Activated CD4-positive, alpha-beta T cell treated with anti-CD3 and anti-CD28 coated beads for 4 hours (primary cell): ENCODE measurements around the gene SMIM38.
"Not testable (repeated sequence)": the region's sequence is repeated elsewhere in the genome, so short reads cannot be mapped to it uniquely, and the experiment has no call there.

Source experiments
- DNase-seq, 2 donors: peaks; one replicate each; pipeline ENCODE4 v3.0.0-alpha.2; 2020

Gene SMIM38

GRCh38 chr11:69141742-69142141, 14.0 kb upstream of the SMIM38 start:
- DNase-seq, result no peak

- DNase-seq, result no peak
These were observed 12.8 kb upstream of the SMIM38 start for GRCh38 chr11:69142895-69143294.

GRCh38 chr11:69144316-69145049, 11.3 kb upstream of the SMIM38 start:
- no peak for DNase-seq

- DNase-seq, result no peak
These were observed 10.7 kb upstream of the SMIM38 start for GRCh38 chr11:69145050-69145380.

GRCh38 chr11:69148377-69148762, 7.4 kb upstream of the SMIM38 start:
- DNase-seq, result no peak

GRCh38 chr11:69148806-69149205, 6.9 kb upstream of the SMIM38 start:
- DNase-seq, result no peak

- not testable (repeated sequence) for DNase-seq
These were observed 6.2 kb upstream of the SMIM38 start for GRCh38 chr11:69149338-69150045.

GRCh38 chr11:69150175-69150574, 5.6 kb upstream of the SMIM38 start:
- DNase-seq, result no peak

- DNase-seq, result no peak
These were observed 3.9 kb upstream of the SMIM38 start for GRCh38 chr11:69151836-69152235.

- DNase-seq, result no peak
These were observed 2.9 kb upstream of the SMIM38 start for GRCh38 chr11:69152733-69153421.

GRCh38 chr11:69153661-69154060, 2.1 kb upstream of the SMIM38 start:
- DNase-seq, result no peak

- no peak for DNase-seq
These were observed 1.4 kb upstream of the SMIM38 start for GRCh38 chr11:69154211-69154913.

GRCh38 chr11:69154938-69155301, 815 bp upstream of the SMIM38 start:
- DNase-seq, result no peak

GRCh38 chr11:69156235-69156639, 502 bp downstream of the SMIM38 start:
- no peak for DNase-seq

- no peak for DNase-seq
These were observed 979 bp downstream of the SMIM38 start for GRCh38 chr11:69156673-69157155.

GRCh38 chr11:69157156-69157821, 1.6 kb downstream of the SMIM38 start:
- no peak for DNase-seq

GRCh38 chr11:69157822-69158231, 2.1 kb downstream of the SMIM38 start:
- no peak for DNase-seq

- no peak for DNase-seq
These were observed 2.8 kb downstream of the SMIM38 start for GRCh38 chr11:69158301-69159149.

GRCh38 chr11:69159150-69159852, 3.6 kb downstream of the SMIM38 start:
- DNase-seq, result no peak

- no peak for DNase-seq
These were observed 4.8 kb downstream of the SMIM38 start for GRCh38 chr11:69160296-69161116.
